CD14-positive monocyte (primary cell): ENCODE measurements around the gene CDH4. TPM values are rescaled to one million over a fixed set of nuclear protein-coding genes. Genes with fewer than 3 reads are reported as not detected.
A peak's percentile ranks its signal among the peaks of the same experiment; 100 is the strongest.

Experiments used
- DNase-seq, 3 donors: peaks; one replicate each; pipeline ENCODE4 v3.0.0-alpha.2; 2011 to 2022
- H2AFZ ChIP-seq: 2 replicates; pipeline ENCODE4 v1.6.0; 2012; ENCODE audit warnings: mild to moderate bottlenecking, low read depth, low read length, inconsistent platforms; ENCODE audit not compliant: insufficient read depth, poor library complexity, severe bottlenecking
- H3K27ac ChIP-seq, 2 donors: 1 replicate in 1 of 2; 2 replicates in 1 of 2; pipeline ENCODE4 v1.5.1; 2012 to 2013; ENCODE audit warnings: low read length in 2 of 2, control low read depth in 1 of 2, inconsistent platforms in 1 of 2, low read depth in 1 of 2, mild to moderate bottlenecking in 1 of 2
- H3K27me3 ChIP-seq, 2 donors: one replicate each; pipeline versions ENCODE4 v1.6.0 to v1.6.1; 2011 to 2013; ENCODE audit warnings: low read length in 2 of 2; ENCODE audit not compliant: control insufficient read depth in 2 of 2, insufficient read depth in 2 of 2
- H3K36me3 ChIP-seq, 2 donors: replicated peaks in 1 of 2; 1 replicate in 1 of 2; 2 replicates in 1 of 2; pipeline versions ENCODE4 v1.5.1 to v1.6.1; 2012 to 2013; ENCODE audit warnings: low read length in 2 of 2, control low read depth in 1 of 2, inconsistent platforms in 1 of 2, mild to moderate bottlenecking in 1 of 2; ENCODE audit not compliant: insufficient read depth in 2 of 2, control insufficient read depth in 1 of 2
- H3K4me1 ChIP-seq, 2 donors: 1 replicate in 1 of 2; 2 replicates in 1 of 2; pipeline versions ENCODE4 v1.5.1 to v1.6.1; 2012 to 2013; ENCODE audit warnings: low read length in 2 of 2, control low read depth in 1 of 2, inconsistent platforms in 1 of 2, mild to moderate bottlenecking in 1 of 2, moderate library complexity in 1 of 2; ENCODE audit not compliant: insufficient read depth in 2 of 2, control insufficient read depth in 1 of 2
- H3K4me2 ChIP-seq: replicated peaks from 2 replicates; pipeline ENCODE3; 2012; ENCODE audit warnings: low read length, moderate library complexity, mild to moderate bottlenecking; ENCODE audit not compliant: poor library complexity, severe bottlenecking; ENCODE audit errors: extremely low read depth
- H3K4me3 ChIP-seq, 3 experiments: fragments of 200-600 bp in 1 of 3; sonication (generic) in 1 of 3; replicated peaks in 1 of 3; 1 replicate in 2 of 3; 2 replicates in 1 of 3; pipeline ENCODE4 v1.5.1; 2011 to 2013; ENCODE audit warnings: low read length in 3 of 3, mild to moderate bottlenecking in 3 of 3, control low read depth in 2 of 3, low read depth in 2 of 3, inconsistent platforms in 1 of 3, moderate library complexity in 1 of 3
- H3K79me2 ChIP-seq: 2 replicates; pipeline ENCODE4 v1.6.0; 2012; ENCODE audit warnings: mild to moderate bottlenecking, control low read depth, inconsistent platforms, low read length, moderate library complexity; ENCODE audit not compliant: insufficient read depth
- H3K9ac ChIP-seq: 2 replicates; pipeline ENCODE4 v1.6.0; 2017; ENCODE audit warnings: low read length, mild to moderate bottlenecking; ENCODE audit not compliant: insufficient read depth, poor library complexity, severe bottlenecking
- H3K9me3 ChIP-seq, 2 donors: replicated peaks in 1 of 2; 1 replicate in 1 of 2; 2 replicates in 1 of 2; pipeline versions ENCODE4 v1.5.1 to v1.6.1; 2012 to 2013; ENCODE audit warnings: low read length in 2 of 2, control low read depth in 1 of 2; ENCODE audit not compliant: control insufficient read depth in 1 of 2, insufficient read depth in 1 of 2
- H4K20me1 ChIP-seq: 2 replicates; pipeline ENCODE4 v1.6.0; 2012; ENCODE audit warnings: mild to moderate bottlenecking, low read length, control low read depth, moderate library complexity; ENCODE audit not compliant: insufficient read depth
- H3K27ac Mint-ChIP-seq, 7 donors: one replicate each; pipeline ENCODE4 v1.8.0; 2020; ENCODE audit warnings: mild to moderate bottlenecking in 7 of 7, mixed read lengths in 7 of 7, moderate library complexity in 6 of 7, inconsistent platforms in 2 of 7
- H3K27me3 Mint-ChIP-seq, 3 donors: one replicate each; pipeline ENCODE4 v1.8.0; 2021 to 2022; ENCODE audit warnings: low read depth in 3 of 3, mild to moderate bottlenecking in 3 of 3, mixed read lengths in 3 of 3, moderate library complexity in 3 of 3, inconsistent platforms in 1 of 3
- H3K36me3 Mint-ChIP-seq, 2 donors: one replicate each; pipeline ENCODE4 v1.8.0; 2020; ENCODE audit warnings: mixed read lengths in 2 of 2, inconsistent platforms in 1 of 2, mild to moderate bottlenecking in 1 of 2
- H3K4me1 Mint-ChIP-seq: one replicate; pipeline ENCODE4 v1.8.0; 2020; ENCODE audit warnings: mild to moderate bottlenecking, mixed read lengths
- H3K4me3 Mint-ChIP-seq, 2 donors: one replicate each; pipeline ENCODE4 v1.8.0; 2020; ENCODE audit warnings: mild to moderate bottlenecking in 2 of 2, mixed read lengths in 2 of 2, moderate library complexity in 1 of 2
- H3K9me3 Mint-ChIP-seq, 7 donors: one replicate each; pipeline ENCODE4 v1.8.0; 2020 to 2022; ENCODE audit warnings: mixed read lengths in 7 of 7, mild to moderate bottlenecking in 6 of 7, moderate library complexity in 6 of 7, inconsistent platforms in 2 of 7
- CTCF ChIP-seq: fragments of 200-600 bp; IDR thresholded peaks from one replicate; pipeline ENCODE4 v1.8.0; 2022; ENCODE audit warnings: antibody characterized with exemption, mild to moderate bottlenecking
- WGBS: methylation state at CpG from one replicate; pipeline ENCODE4 v1.1.5; 2013; ENCODE audit warnings: missing lambda C conversion rate; ENCODE audit not compliant: insufficient coverage; 5-methylcytosine and 5-hydroxymethylcytosine counted together
- intact Hi-C, 2 donors: fragments of 100-400 bp; cut with micrococcal nuclease; formaldehyde crosslinking; loops; one replicate each; pipeline versions ENCODE4 v1.15.0 to v1.15.1; 2023
- polyA plus RNA-seq, 3 donors: library from polyadenylated mRNA; depleted of rRNA in 1 of 3; unstranded in 2 of 3; stranded (reverse) in 1 of 3; fragments of 300-500 nt in 2 of 3; fragments of >200 nt in 1 of 3; fragmentation: Illumina TruSeq in 2 of 3; gene quantifications; 1 replicate in 2 of 3; 2 replicates in 1 of 3; pipeline ENCODE4 v1.2.3, GENCODE V29; 2012 to 2021

CDH4 gene
- polyA plus RNA-seq, 3 donors, result not detected

- H3K4me3 ChIP-seq, result no peak overlapping the region
- no peak overlapping the region for H3K9ac ChIP-seq
- no peaks in the 10 kb centered on the region for H3K79me2 ChIP-seq
- H3K9me3 ChIP-seq, result peaks cover 0 to 20% of the 10 kb centered on the region in 2 donors
- no peak overlapping the region for H3K27ac Mint-ChIP-seq
- WGBS, result 96% methylated on average over 20 of the region's 22 CpGs
- no peaks in the 10 kb centered on the region for H3K36me3 ChIP-seq
- no peak for TF ChIP-seq CTCF
- no peaks in the 10 kb centered on the region for H3K4me1 Mint-ChIP-seq
- H3K4me3 Mint-ChIP-seq, result no peak overlapping the region
- H3K36me3 Mint-ChIP-seq, result no peaks in the 10 kb centered on the region
- no peak overlapping the region for H2AFZ ChIP-seq
- H3K27ac ChIP-seq, result no peak overlapping the region
- H3K9me3 Mint-ChIP-seq, result peaks cover 4 to 17% (median 11%) of the 10 kb centered on the region in 7 donors
- intact Hi-C loops, result no loop called here
- H3K4me1 ChIP-seq, result no peaks in the 10 kb centered on the region
- H3K27me3 Mint-ChIP-seq, result peaks cover 0 to 9% (median 3%) of the 10 kb centered on the region in 3 donors
- no peaks in the 10 kb centered on the region for H3K27me3 ChIP-seq
- no peak overlapping the region for H3K4me2 ChIP-seq
- H4K20me1 ChIP-seq, result no peaks in the 10 kb centered on the region
- DNase-seq, result no peak
These were observed 643.0 kb downstream of the CDH4 start for GRCh38 chr20:61895016-61895415.

DNA sequence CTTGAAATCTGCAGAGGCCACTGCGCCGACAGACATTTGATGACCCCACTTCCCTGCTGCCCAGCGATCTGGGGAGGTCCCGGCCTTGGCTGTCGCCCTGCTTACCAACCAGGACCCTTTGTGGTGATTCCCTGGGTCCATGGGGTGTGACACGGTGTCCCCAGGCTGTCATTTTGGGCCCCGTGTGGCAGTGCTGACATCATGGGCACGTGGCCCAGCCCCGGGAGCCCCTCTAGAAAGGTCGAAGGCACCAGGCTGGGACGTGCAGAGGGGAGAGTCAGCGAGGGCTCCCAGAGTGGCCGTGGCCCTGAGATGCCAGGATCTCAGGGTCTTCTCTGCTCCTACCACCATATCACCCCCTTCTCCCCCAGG lies 643.6 kb downstream of the CDH4 start:
- Histone ChIP-seq H3K4me3 (no peak overlapping the region), H3K9ac (no peak overlapping the region), H3K4me2 (no peak overlapping the region), H2AFZ (no peak overlapping the region), H3K79me2 (no peaks in the 10 kb centered on the region), H3K36me3 (no peaks in the 10 kb centered on the region), H3K9me3 (peaks cover 0 to 20% of the 10 kb centered on the region in 2 donors), H3K27ac (no peak overlapping the region), H3K4me1 (no peaks in the 10 kb centered on the region), H3K27me3 (no peaks in the 10 kb centered on the region), H4K20me1 (no peaks in the 10 kb centered on the region)
- WGBS, result 91% methylated on average over 13 of the region's 13 CpGs
- Mint-ChIP-seq H3K27me3 (peaks cover 0 to 9% (median 3%) of the 10 kb centered on the region in 3 donors), H3K4me3 (no peak overlapping the region), H3K27ac (peak overlapping the region in 1 of 7 donors; percentile 66), H3K4me1 (no peaks in the 10 kb centered on the region), H3K36me3 (no peaks in the 10 kb centered on the region), H3K9me3 (peaks cover 0 to 14% (median 7%) of the 10 kb centered on the region in 7 donors)
- intact Hi-C loops, result no loop called here
- TF ChIP-seq CTCF, result no peak
- no peak for DNase-seq
